HCT116 (cell line): ENCODE data around the gene OFD1. TPM values are rescaled to one million over a fixed set of nuclear protein-coding genes. Genes with fewer than 3 reads are reported as not detected.

Experiments used
- ATAC-seq: fragments of 200-7000 bp; cut with Tn5 transposase; 2 replicates; pipeline ENCODE4 v1.9.1; 2020; ENCODE audit warnings: mild to moderate bottlenecking, moderate library complexity
- BruUV-seq: library from RNA; stranded (reverse); fragments of 400-500 nt; replicated peaks from 2 replicates; lab custom pipeline; 2021; lab: Mats Ljungman, UMichigan
- CTCF ChIA-PET: fragments of 300-600 bp; sonication (Branson Sonifier 250); formaldehyde crosslinking; loops from one replicate; lab custom pipeline; 2021; ENCODE audit warnings: antibody characterized with exemption; lab: Charles Lee
- POLR2A ChIA-PET: fragments of 300-600, 350-600 bp; sonication (Branson Sonifier 250); formaldehyde crosslinking; loops from one replicate; lab custom pipeline; 2021; ENCODE audit warnings: antibody characterized with exemption; lab: Charles Lee
- RAD21 ChIA-PET, 2 experiments: fragments of 300-600 bp; sonication (Branson Sonifier 250); formaldehyde crosslinking; loops; one replicate each; lab custom pipeline; 2023; ENCODE audit warnings: low total read pairs in 2 of 2; ENCODE audit not compliant: uncharacterized antibody in 2 of 2, unreplicated experiment in 2 of 2, low non-redundant PET in 1 of 2; lab: Charles Lee
- DNase-seq: peaks from one replicate; pipeline ENCODE4 v3.0.0-alpha.2; 2010; ENCODE audit warnings: low read depth, low spot score
- H2AFZ ChIP-seq: fragments of 200-600 bp; shearing (Covaris generic), sonication (generic); 2 replicates; pipeline ENCODE4 v1.6.1; 2017; ENCODE audit warnings: low read depth, mixed run types, mixed read lengths, antibody characterized with exemption, low read length; ENCODE audit not compliant: poor library complexity, severe bottlenecking
- H3K27ac ChIP-seq: 2 replicates; pipeline ENCODE4 v1.5.1; 2012; ENCODE audit warnings: low read depth, low read length
- H3K27me3 ChIP-seq: fragments of 200-600 bp; sonication (generic); 2 replicates; pipeline ENCODE4 v1.6.1; 2016; ENCODE audit warnings: mixed run types, low read length, mixed read lengths; ENCODE audit not compliant: insufficient read depth
- H3K36me3 ChIP-seq, 2 experiments: fragments of 200-500 bp in 1 of 2; fragments of 200-600 bp in 1 of 2; sonication (Bioruptor generic) in 1 of 2; sonication (generic) in 1 of 2; 2 replicates each; pipeline versions ENCODE4 v1.5.1 to v1.6.1; 2014 to 2016; ENCODE audit warnings: low read length in 2 of 2, inconsistent platforms in 1 of 2, mixed read lengths in 1 of 2, mixed run types in 1 of 2; ENCODE audit not compliant: insufficient read depth in 2 of 2, control insufficient read depth in 1 of 2
- H3K4me1 ChIP-seq, 2 experiments: fragments of 200-600 bp in 1 of 2; sonication (generic) in 1 of 2; 2 replicates each; pipeline versions ENCODE4 v1.5.1 to v1.6.1; 2012 to 2017; ENCODE audit warnings: low read length in 2 of 2, inconsistent platforms in 1 of 2, mild to moderate bottlenecking in 1 of 2, mixed read lengths in 1 of 2, mixed run types in 1 of 2, moderate library complexity in 1 of 2; ENCODE audit not compliant: insufficient read depth in 2 of 2, control insufficient read depth in 1 of 2
- H3K4me2 ChIP-seq: fragments of 200-600 bp; sonication (generic); 2 replicates; pipeline ENCODE4 v1.6.1; 2017; ENCODE audit warnings: mixed run types, low read length, mixed read lengths
- H3K4me3 ChIP-seq, 2 experiments: fragments of 200-600 bp in 1 of 2; sonication (generic) in 1 of 2; replicated peaks in 1 of 2; 2 replicates each; pipeline ENCODE4 v1.5.1; 2011 to 2016; ENCODE audit warnings: low read length in 2 of 2, control low read depth in 1 of 2, low read depth in 1 of 2, mild to moderate bottlenecking in 1 of 2, mixed read lengths in 1 of 2, mixed run types in 1 of 2
- H3K79me2 ChIP-seq: fragments of 200-600 bp; sonication (generic); 2 replicates; pipeline ENCODE4 v1.6.1; 2017; ENCODE audit warnings: mild to moderate bottlenecking, mixed run types, low read length, moderate library complexity, mixed read lengths; ENCODE audit not compliant: insufficient read depth
- H3K9ac ChIP-seq: fragments of 200-600 bp; sonication (generic); 2 replicates; pipeline ENCODE4 v1.6.1; 2016; ENCODE audit warnings: low read length, mixed read lengths
- H3K9me2 ChIP-seq: fragments of 200-600 bp; sonication (generic), shearing (Covaris generic); 2 replicates; pipeline ENCODE4 v1.6.1; 2017; ENCODE audit warnings: mixed run types, mild to moderate bottlenecking, moderate library complexity; ENCODE audit not compliant: insufficient read depth
- H3K9me3 ChIP-seq, 2 experiments: fragments of 200-500 bp in 1 of 2; fragments of 200-600 bp in 1 of 2; sonication (Bioruptor generic) in 1 of 2; sonication (generic) in 1 of 2; 2 replicates each; pipeline ENCODE4 v1.6.1; 2014 to 2017; ENCODE audit warnings: low read length in 2 of 2, mixed read lengths in 2 of 2, inconsistent platforms in 1 of 2, low read depth in 1 of 2, mild to moderate bottlenecking in 1 of 2, mixed run types in 1 of 2, moderate library complexity in 1 of 2; ENCODE audit not compliant: control insufficient read depth in 1 of 2, insufficient read depth in 1 of 2
- H4K20me1 ChIP-seq: fragments of 200-600 bp; sonication (generic), shearing (Covaris generic); 2 replicates; pipeline ENCODE4 v1.6.1; 2017; ENCODE audit warnings: mixed run types, mild to moderate bottlenecking, moderate library complexity; ENCODE audit not compliant: insufficient read depth
- CBX3 ChIP-seq: IDR thresholded peaks from 2 replicates; pipeline ENCODE4 v1.6.1; 2012; ENCODE audit warnings: low read depth
- CEBPB ChIP-seq: IDR thresholded peaks from 2 replicates; pipeline ENCODE4 v1.6.1; 2012; ENCODE audit warnings: low read depth
- ELF1 ChIP-seq: IDR thresholded peaks from 2 replicates; pipeline ENCODE4 v1.6.1; 2012; ENCODE audit warnings: low read depth, borderline replicate concordance
- EZH2 ChIP-seq: fragments of 200-600 bp; sonication (generic); IDR thresholded peaks from 2 replicates; pipeline ENCODE4 v1.6.1; 2017; ENCODE audit warnings: antibody characterized with exemption, mixed run types
- EZH2phosphoT487 ChIP-seq: fragments of 200-600 bp; IDR thresholded peaks from 2 replicates; pipeline ENCODE4 v1.6.1; 2018; ENCODE audit warnings: antibody characterized with exemption, borderline replicate concordance
- FOSL1 ChIP-seq: IDR thresholded peaks from 2 replicates; pipeline ENCODE4 v1.6.1; 2012; ENCODE audit warnings: low read depth
- SRF ChIP-seq: IDR thresholded peaks from 2 replicates; pipeline ENCODE4 v1.6.1; 2012; ENCODE audit warnings: low read depth
- ZFX ChIP-seq: fragments of 450-650 bp; IDR thresholded peaks from 2 replicates; pipeline ENCODE4 v1.6.1; 2017
- ZNF274 ChIP-seq: fragments of 200-500 bp; sonication (Bioruptor generic); IDR thresholded peaks from 2 replicates; pipeline ENCODE4 v1.6.1; 2014; ENCODE audit warnings: mild to moderate bottlenecking, low read depth, low read length, inconsistent platforms
- intact Hi-C: fragments of 100-400 bp; cut with micrococcal nuclease; formaldehyde crosslinking; loops from 2 replicates; pipeline ENCODE4 v1.10.0; 2022
- total RNA-seq: library from RNA; stranded (reverse); gene quantifications from one replicate; pipeline ENCODE4 v1.2.1, GENCODE V29; 2021; ENCODE audit not compliant: unreplicated experiment
- TF ChIP-seq, protein P1 (sequence below): IDR thresholded peaks from 2 replicates; pipeline ENCODE4 v1.6.1; 2012
- TF ChIP-seq, protein P2 (sequence below): IDR thresholded peaks from 2 replicates; pipeline ENCODE4 v1.6.1; 2012; ENCODE audit warnings: low read depth

OFD1 gene
- total RNA-seq, 1 experiment from 2014 or later, result 18.0 TPM

DNA sequence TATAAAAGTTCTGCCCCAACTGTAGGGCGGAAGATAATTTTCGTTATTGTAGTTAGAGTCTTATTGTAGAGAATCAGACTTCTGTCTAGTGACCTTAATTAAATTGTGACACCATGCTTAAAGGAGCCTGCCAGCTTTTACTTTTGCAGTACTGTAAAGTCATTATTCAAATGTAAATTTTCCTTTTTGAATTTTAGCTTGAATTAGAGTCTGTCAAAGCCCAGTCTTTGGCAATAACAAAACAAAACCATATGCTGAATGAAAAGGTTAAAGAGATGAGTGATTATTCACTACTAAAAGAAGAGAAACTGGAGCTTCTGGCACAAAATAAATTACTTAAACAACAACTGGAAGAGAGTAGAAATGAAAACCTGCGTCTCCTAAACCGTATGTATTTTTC, 21.8 kb downstream of the OFD1 start:
- intact Hi-C loops, result no loop called here
- POLR2A ChIA-PET, result no interaction called here
- Histone ChIP-seq H3K36me3 (peaks cover 0 to 9% of the 10 kb centered on the region in 2 experiments; a peak in 2 of 4 replicates), H4K20me1 (no peaks in the 10 kb centered on the region), H3K4me2 (no peak overlapping the region), H3K9me3 (no peaks in the 10 kb centered on the region), H3K27me3 (no peaks in the 10 kb centered on the region), H2AFZ (no peak overlapping the region), H3K79me2 (no peaks in the 10 kb centered on the region), H3K4me3 (no peak overlapping the region), H3K4me1 (no peaks in the 10 kb centered on the region), H3K27ac (no peak overlapping the region), H3K9me2 (no peaks in the 10 kb centered on the region), H3K9ac (no peak overlapping the region)
- TF ChIP-seq EZH2 (no peak), CEBPB (no peak), CBX3 (no peak), SRF (no peak), EZH2phosphoT487 (no peak), FOSL1 (no peak), ELF1 (no peak), ZNF274 (no peak), ZFX (no peak)
- TF ChIP-seq, protein P1, sequence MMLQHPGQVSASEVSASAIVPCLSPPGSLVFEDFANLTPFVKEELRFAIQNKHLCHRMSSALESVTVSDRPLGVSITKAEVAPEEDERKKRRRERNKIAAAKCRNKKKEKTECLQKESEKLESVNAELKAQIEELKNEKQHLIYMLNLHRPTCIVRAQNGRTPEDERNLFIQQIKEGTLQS, result no peak
- TF ChIP-seq, protein P2, sequence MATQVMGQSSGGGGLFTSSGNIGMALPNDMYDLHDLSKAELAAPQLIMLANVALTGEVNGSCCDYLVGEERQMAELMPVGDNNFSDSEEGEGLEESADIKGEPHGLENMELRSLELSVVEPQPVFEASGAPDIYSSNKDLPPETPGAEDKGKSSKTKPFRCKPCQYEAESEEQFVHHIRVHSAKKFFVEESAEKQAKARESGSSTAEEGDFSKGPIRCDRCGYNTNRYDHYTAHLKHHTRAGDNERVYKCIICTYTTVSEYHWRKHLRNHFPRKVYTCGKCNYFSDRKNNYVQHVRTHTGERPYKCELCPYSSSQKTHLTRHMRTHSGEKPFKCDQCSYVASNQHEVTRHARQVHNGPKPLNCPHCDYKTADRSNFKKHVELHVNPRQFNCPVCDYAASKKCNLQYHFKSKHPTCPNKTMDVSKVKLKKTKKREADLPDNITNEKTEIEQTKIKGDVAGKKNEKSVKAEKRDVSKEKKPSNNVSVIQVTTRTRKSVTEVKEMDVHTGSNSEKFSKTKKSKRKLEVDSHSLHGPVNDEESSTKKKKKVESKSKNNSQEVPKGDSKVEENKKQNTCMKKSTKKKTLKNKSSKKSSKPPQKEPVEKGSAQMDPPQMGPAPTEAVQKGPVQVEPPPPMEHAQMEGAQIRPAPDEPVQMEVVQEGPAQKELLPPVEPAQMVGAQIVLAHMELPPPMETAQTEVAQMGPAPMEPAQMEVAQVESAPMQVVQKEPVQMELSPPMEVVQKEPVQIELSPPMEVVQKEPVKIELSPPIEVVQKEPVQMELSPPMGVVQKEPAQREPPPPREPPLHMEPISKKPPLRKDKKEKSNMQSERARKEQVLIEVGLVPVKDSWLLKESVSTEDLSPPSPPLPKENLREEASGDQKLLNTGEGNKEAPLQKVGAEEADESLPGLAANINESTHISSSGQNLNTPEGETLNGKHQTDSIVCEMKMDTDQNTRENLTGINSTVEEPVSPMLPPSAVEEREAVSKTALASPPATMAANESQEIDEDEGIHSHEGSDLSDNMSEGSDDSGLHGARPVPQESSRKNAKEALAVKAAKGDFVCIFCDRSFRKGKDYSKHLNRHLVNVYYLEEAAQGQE, result no peak
- RAD21 ChIA-PET, result no interaction called here
- ATAC-seq (no peak), DNase-seq (no peak)
- CTCF ChIA-PET, result no interaction called here
- no TSS peak for BruUV-seq
